Measurements from ENCODE around the gene MEOX1.

The MEOX1 gene

DNA sequence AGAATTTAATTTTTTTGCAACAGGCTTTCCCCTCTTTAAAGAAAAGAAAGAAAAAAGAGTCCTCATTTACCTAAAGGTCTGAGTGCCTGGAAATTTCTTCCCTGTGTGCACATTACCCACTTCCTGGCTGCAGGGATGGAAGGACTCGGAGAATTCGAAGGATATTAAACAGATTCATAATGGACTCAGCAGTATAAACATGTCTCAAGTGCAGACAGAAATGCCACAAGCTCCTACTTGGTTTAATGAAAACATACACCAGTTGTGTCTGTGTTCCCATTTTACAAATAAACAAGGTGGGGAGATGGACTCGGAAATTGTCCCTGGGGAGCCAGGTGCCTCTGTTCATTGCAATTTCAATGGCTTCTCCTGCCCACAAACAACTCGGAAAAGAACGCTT is 47.2 kb downstream of the MEOX1 start:
- Histone ChIP-seq H2BK120ac (ENCODE audit: low read depth, low read length) (no peak overlapping the region), H3K79me1 (ENCODE audit: low read length) (no peaks in the 10 kb centered on the region), H3K36me3 (ENCODE audit: control insufficient read depth, insufficient read depth, low read length) (no peaks in the 10 kb centered on the region), H2AK5ac (ENCODE audit: low read length) (no peak overlapping the region), H3K4me3 (ENCODE audit: low read length) (no peak overlapping the region), H3K18ac (ENCODE audit: low read length) (no peak overlapping the region), H3K27ac (ENCODE audit: low read depth, low read length) (no peak overlapping the region), H3K4ac (ENCODE audit: low read depth, low read length) (no peak overlapping the region), H3K4me1 (ENCODE audit: control insufficient read depth, low read depth, low read length) (no peaks in the 10 kb centered on the region), H3K4me2 (ENCODE audit: low read length) (no peak overlapping the region), H3K27me3 (ENCODE audit: insufficient read depth, low read length, poor library complexity) (no peaks in the 10 kb centered on the region), H3K56ac (ENCODE audit: low read length) (no peak overlapping the region), H2BK15ac (replicated peaks; ENCODE audit: low read depth) (no peak overlapping the region), H4K8ac (ENCODE audit: low read depth, low read length) (no peak overlapping the region), H4K5ac (ENCODE audit: low read length) (no peak overlapping the region), H2BK5ac (ENCODE audit: low read length) (no peak overlapping the region), H3K79me2 (ENCODE audit: control insufficient read depth, insufficient read depth, low read length) (no peaks in the 10 kb centered on the region), H3K23ac (ENCODE audit: low read length) (no peak overlapping the region), H3K9ac (ENCODE audit: low read length) (no peak overlapping the region)
- no peak for DNase-seq
- WGBS (ENCODE audit: extremely low coverage, insufficient coverage, low lambda C conversion rate), result no CpG with 5 or more reads among the region's 5 CpGs

DNA sequence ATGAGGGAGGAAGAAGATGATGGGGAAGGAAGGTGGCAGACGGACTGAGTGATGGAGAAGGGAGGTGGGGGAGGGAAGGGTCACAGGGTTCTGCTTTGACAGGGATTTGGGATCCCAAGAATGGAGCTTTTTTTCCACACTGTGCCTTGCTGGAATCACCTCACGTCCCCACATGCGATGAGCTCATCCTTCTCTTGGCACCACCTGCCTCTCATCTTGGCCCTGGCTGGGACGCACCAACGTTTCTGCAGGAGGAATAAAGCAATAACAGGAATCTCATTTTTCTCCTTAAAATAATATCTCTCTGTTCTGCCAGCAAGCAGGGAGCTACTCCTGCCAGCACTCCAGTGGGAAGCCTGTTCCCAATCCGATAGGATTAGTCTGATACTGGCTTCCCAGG is 47.8 kb downstream of the MEOX1 start:
- H2AK5ac ChIP-seq (ENCODE audit: low read length), result no peak overlapping the region
- H4K5ac ChIP-seq (ENCODE audit: low read length), result no peak overlapping the region
- no peak overlapping the region for H3K4ac ChIP-seq (ENCODE audit: low read depth, low read length)
- H3K4me1 ChIP-seq (ENCODE audit: control insufficient read depth, low read depth, low read length), result no peaks in the 10 kb centered on the region
- no CpG with 5 or more reads among the region's 6 CpGs for WGBS (ENCODE audit: extremely low coverage, insufficient coverage, low lambda C conversion rate)
- H3K18ac ChIP-seq (ENCODE audit: low read length), result no peak overlapping the region
- no peaks in the 10 kb centered on the region for H3K79me1 ChIP-seq (ENCODE audit: low read length)
- no peak overlapping the region for H3K4me2 ChIP-seq (ENCODE audit: low read length)
- no peak overlapping the region for H3K27ac ChIP-seq (ENCODE audit: low read depth, low read length)
- H3K27me3 ChIP-seq (ENCODE audit: insufficient read depth, low read length, poor library complexity), result no peaks in the 10 kb centered on the region
- no peak overlapping the region for H2BK15ac ChIP-seq (replicated peaks; ENCODE audit: low read depth)
- H3K9ac ChIP-seq (ENCODE audit: low read length), result no peak overlapping the region
- no peak overlapping the region for H3K23ac ChIP-seq (ENCODE audit: low read length)
- DNase-seq, result no peak
- no peaks in the 10 kb centered on the region for H3K36me3 ChIP-seq (ENCODE audit: control insufficient read depth, insufficient read depth, low read length)
- no peak overlapping the region for H2BK120ac ChIP-seq (ENCODE audit: low read depth, low read length)
- no peak overlapping the region for H3K56ac ChIP-seq (ENCODE audit: low read length)
- H3K4me3 ChIP-seq (ENCODE audit: low read length), result no peak overlapping the region
- H2BK5ac ChIP-seq (ENCODE audit: low read length), result no peak overlapping the region
- H3K79me2 ChIP-seq (ENCODE audit: control insufficient read depth, insufficient read depth, low read length), result no peaks in the 10 kb centered on the region
- no peak overlapping the region for H4K8ac ChIP-seq (ENCODE audit: low read depth, low read length)

DNA sequence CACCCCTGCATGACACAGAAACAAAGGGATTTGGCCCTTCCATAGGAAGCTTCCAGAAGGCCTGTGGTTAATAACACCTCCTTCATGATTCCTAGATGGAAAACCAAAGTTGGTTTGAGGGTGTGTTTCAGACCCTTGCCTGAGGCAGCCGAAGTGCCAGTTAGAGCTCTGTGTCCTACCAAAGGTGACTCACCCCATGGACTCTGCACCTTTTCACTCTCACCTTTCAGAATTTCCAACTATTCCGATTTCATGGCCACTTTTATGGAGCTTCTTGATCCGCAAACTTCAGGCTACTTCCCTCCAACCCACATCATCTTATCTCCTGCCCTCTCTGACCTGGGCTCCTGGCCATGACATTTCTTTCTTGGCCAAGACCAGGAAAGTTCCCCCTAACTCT is 49.2 kb downstream of the MEOX1 start:
- Histone ChIP-seq H3K4me1 (ENCODE audit: control insufficient read depth, low read depth, low read length) (no peaks in the 10 kb centered on the region), H3K79me2 (ENCODE audit: control insufficient read depth, insufficient read depth, low read length) (no peaks in the 10 kb centered on the region), H3K56ac (ENCODE audit: low read length) (no peak overlapping the region), H4K5ac (ENCODE audit: low read length) (no peak overlapping the region), H3K27me3 (ENCODE audit: insufficient read depth, low read length, poor library complexity) (no peaks in the 10 kb centered on the region), H4K8ac (ENCODE audit: low read depth, low read length) (no peak overlapping the region), H3K36me3 (ENCODE audit: control insufficient read depth, insufficient read depth, low read length) (no peaks in the 10 kb centered on the region), H3K18ac (ENCODE audit: low read length) (no peak overlapping the region), H3K4ac (ENCODE audit: low read depth, low read length) (no peak overlapping the region), H3K4me2 (ENCODE audit: low read length) (no peak overlapping the region), H3K9ac (ENCODE audit: low read length) (no peak overlapping the region), H2BK15ac (replicated peaks; ENCODE audit: low read depth) (no peak overlapping the region), H3K4me3 (ENCODE audit: low read length) (no peak overlapping the region), H2BK5ac (ENCODE audit: low read length) (no peak overlapping the region), H2AK5ac (ENCODE audit: low read length) (no peak overlapping the region), H3K27ac (ENCODE audit: low read depth, low read length) (no peak overlapping the region), H3K79me1 (ENCODE audit: low read length) (no peaks in the 10 kb centered on the region), H2BK120ac (ENCODE audit: low read depth, low read length) (no peak overlapping the region), H3K23ac (ENCODE audit: low read length) (no peak overlapping the region)
- no CpG with 5 or more reads among the region's 3 CpGs for WGBS (ENCODE audit: extremely low coverage, insufficient coverage, low lambda C conversion rate)
- DNase-seq, result no peak

DNA sequence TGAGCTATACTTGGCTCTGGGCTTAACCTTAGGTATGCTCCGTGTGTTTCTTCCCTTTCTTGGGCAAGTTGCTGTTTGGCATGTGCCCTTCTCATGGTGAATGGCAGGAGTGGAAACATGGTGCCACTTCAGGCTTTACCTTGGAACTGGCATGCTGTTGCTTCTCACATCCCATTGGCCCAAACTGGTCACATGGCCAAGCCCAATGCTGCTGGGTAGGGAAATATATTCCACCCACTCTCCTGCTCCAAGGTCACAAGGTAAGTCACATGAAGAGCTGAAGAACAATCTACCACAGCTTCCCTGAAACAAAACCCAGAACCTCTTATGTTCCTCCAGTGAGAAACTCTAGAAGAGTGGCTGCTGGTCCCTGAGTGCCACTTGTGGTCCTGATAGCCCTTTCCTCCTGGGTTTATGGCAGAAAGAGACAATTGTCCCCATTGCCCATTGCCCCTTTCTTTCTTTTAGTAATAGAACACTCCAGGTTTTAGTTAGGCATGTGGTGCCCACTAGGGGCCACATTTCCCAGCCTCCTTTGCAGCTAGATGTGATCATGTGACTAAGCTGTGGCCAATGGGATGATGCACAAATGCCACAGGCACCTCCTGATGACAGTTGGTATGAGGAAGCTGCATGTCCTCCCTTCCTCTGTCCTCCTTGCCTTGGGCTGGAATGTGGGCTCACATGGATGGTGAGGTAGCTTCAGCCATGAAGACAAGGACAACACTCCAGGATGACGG is 50.3 kb downstream of the MEOX1 start:
- H3K4me2 ChIP-seq (ENCODE audit: low read length), result no peak overlapping the region
- H2BK15ac ChIP-seq (replicated peaks; ENCODE audit: low read depth), result no peak overlapping the region
- H2BK120ac ChIP-seq (ENCODE audit: low read depth, low read length), result no peak overlapping the region
- H3K4me1 ChIP-seq (ENCODE audit: control insufficient read depth, low read depth, low read length), result no peaks in the 10 kb centered on the region
- H3K23ac ChIP-seq (ENCODE audit: low read length), result no peak overlapping the region
- no peak overlapping the region for H3K27ac ChIP-seq (ENCODE audit: low read depth, low read length)
- no peak overlapping the region for H3K56ac ChIP-seq (ENCODE audit: low read length)
- peak; percentile 46 for DNase-seq
- no peak overlapping the region for H3K4ac ChIP-seq (ENCODE audit: low read depth, low read length)
- no peak overlapping the region for H3K18ac ChIP-seq (ENCODE audit: low read length)
- H3K79me1 ChIP-seq (ENCODE audit: low read length), result no peaks in the 10 kb centered on the region
- H3K36me3 ChIP-seq (ENCODE audit: control insufficient read depth, insufficient read depth, low read length), result no peaks in the 10 kb centered on the region
- no peak overlapping the region for H3K9ac ChIP-seq (ENCODE audit: low read length)
- no peak overlapping the region for H4K8ac ChIP-seq (ENCODE audit: low read depth, low read length)
- no peak overlapping the region for H3K4me3 ChIP-seq (ENCODE audit: low read length)
- no peaks in the 10 kb centered on the region for H3K79me2 ChIP-seq (ENCODE audit: control insufficient read depth, insufficient read depth, low read length)
- no peak overlapping the region for H2BK5ac ChIP-seq (ENCODE audit: low read length)
- no peak overlapping the region for H2AK5ac ChIP-seq (ENCODE audit: low read length)
- H4K5ac ChIP-seq (ENCODE audit: low read length), result no peak overlapping the region
- WGBS (ENCODE audit: extremely low coverage, insufficient coverage, low lambda C conversion rate), result no CpG with 5 or more reads among the region's 2 CpGs
- no peaks in the 10 kb centered on the region for H3K27me3 ChIP-seq (ENCODE audit: insufficient read depth, low read length, poor library complexity)

DNA sequence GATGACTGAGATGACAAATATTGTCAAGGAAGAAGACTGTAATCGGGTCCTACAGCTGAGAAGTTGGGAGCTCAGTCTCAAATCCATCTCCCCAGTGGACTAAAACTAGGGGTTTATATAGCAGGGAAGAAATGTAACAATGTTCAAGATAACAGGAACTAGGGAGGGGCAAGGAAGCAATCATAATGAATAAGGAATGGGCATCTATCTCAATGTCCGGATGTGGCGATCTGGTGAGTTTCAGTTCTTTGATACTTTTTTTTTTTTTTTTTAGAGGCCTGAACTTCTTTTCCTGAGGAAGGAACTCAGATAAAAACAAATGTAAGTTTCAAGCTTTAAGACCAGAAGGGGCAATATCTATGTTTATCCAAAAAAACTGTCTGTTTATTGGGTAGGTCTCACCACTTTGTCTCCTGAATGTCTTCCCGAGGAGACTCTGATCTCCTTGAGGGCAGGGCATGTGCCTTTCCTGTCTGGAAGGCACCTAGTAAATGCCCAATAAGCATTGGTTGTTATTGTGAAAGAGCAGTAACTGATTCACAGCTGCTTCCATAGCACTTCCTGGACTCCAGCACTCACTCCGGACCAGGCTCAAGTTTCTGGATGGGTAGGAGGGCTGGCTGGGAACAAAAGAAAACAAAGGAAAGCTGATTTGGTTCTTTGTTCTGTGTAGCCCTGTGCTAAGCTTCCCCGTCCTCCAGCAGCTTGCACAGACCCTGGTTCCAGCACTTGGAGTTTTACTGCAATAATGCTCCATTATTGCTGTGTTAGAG is 51.9 kb downstream of the MEOX1 start:
- Histone ChIP-seq H2BK15ac (replicated peaks; ENCODE audit: low read depth) (no peak overlapping the region), H2AK5ac (ENCODE audit: low read length) (no peak overlapping the region), H3K9ac (ENCODE audit: low read length) (no peak overlapping the region), H3K36me3 (ENCODE audit: control insufficient read depth, insufficient read depth, low read length) (no peaks in the 10 kb centered on the region), H3K56ac (ENCODE audit: low read length) (no peak overlapping the region), H3K79me2 (ENCODE audit: control insufficient read depth, insufficient read depth, low read length) (no peaks in the 10 kb centered on the region), H4K8ac (ENCODE audit: low read depth, low read length) (no peak overlapping the region), H4K5ac (ENCODE audit: low read length) (no peak overlapping the region), H2BK120ac (ENCODE audit: low read depth, low read length) (no peak overlapping the region), H3K18ac (ENCODE audit: low read length) (no peak overlapping the region), H3K27ac (ENCODE audit: low read depth, low read length) (no peak overlapping the region), H3K4ac (ENCODE audit: low read depth, low read length) (no peak overlapping the region), H3K4me1 (ENCODE audit: control insufficient read depth, low read depth, low read length) (no peaks in the 10 kb centered on the region), H3K4me2 (ENCODE audit: low read length) (no peak overlapping the region), H3K23ac (ENCODE audit: low read length) (no peak overlapping the region), H3K4me3 (ENCODE audit: low read length) (no peak overlapping the region), H3K79me1 (ENCODE audit: low read length) (no peaks in the 10 kb centered on the region), H3K27me3 (ENCODE audit: insufficient read depth, low read length, poor library complexity) (no peaks in the 10 kb centered on the region), H2BK5ac (ENCODE audit: low read length) (no peak overlapping the region)
- no peak for DNase-seq
- WGBS (ENCODE audit: extremely low coverage, insufficient coverage, low lambda C conversion rate), result no CpG with 5 or more reads among the region's 6 CpGs
